ENCODE data around the gene E2F8.

The E2F8 gene

GRCh38 chr11:19218786-19219460, 21.8 kb downstream of the E2F8 start:
- no peak for DNase-seq

- DNase-seq = no peak
These were observed 22.5 kb downstream of the E2F8 start for GRCh38 chr11:19218216-19218615.

GRCh38 chr11:19216709-19217374, 23.9 kb downstream of the E2F8 start:
- DNase-seq = no peak

GRCh38 chr11:19216021-19216420, 24.7 kb downstream of the E2F8 start:
- DNase-seq = no peak

DNA sequence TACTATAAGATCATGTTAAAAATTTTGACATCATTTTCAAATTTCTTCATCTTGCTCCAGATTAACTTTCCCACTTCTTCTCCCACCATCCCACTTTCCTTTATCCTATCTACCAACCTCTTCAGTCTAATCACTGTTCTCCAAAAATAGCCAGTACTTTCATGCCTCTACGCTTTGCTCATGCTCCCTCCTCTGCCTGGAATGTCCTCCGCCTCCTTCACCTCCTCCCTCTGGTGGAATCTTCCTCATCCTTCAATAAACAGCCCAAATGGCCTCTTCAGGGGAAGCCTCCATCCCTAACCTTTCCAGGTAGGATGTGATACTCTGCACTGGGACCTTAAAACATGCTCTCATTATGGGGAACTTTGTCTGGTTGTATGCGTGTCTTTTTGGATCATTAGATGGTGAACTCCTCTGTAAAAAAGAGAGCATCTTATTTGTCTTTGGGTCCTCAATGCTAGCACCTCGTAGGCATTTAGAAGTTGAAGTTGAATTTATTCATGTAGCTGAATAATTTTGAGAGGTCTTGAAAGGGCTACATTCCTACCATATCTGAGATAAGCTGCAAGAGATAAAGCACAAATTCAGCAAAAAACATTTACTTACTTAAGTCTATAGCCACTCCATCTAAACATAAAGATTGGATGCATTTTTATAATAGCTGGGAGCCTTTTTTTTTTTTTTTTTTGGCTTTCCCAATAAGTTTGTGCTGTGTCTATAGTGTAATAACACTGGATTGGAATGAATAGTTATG, 31.0 kb downstream of the E2F8 start:
- DNase-seq = no peak

DNA sequence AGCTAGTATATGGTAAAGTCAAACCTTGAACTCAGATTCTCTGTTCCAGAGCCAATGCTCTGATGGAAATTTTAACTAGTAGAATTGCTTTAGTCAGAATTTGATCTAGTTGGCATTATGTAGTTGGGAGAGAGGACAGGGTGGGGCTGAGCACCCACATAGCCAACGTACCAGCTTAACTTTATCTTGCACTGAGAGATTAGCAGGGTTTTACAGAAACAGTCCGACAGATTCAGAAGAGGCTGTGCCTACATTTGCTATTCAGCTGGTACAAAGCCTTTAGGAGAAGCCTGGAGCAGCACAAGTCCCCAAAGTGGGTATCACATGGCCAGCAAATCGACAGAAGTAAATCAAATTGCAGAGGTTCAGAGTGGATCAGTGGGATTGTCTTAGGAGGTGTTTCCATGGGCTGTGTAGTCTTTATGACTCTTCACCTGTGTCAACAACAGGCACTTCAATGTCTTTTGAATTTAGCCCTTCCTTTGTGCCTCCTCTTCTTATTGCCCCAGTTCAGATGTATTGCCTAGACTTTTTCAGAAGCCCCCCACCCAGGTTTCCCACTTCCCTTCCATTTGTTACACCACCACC, 31.7 kb downstream of the E2F8 start:
- no peak for DNase-seq

- no peak for DNase-seq
These were observed 32.6 kb downstream of the E2F8 start for GRCh38 chr11:19208181-19208580.

DNA sequence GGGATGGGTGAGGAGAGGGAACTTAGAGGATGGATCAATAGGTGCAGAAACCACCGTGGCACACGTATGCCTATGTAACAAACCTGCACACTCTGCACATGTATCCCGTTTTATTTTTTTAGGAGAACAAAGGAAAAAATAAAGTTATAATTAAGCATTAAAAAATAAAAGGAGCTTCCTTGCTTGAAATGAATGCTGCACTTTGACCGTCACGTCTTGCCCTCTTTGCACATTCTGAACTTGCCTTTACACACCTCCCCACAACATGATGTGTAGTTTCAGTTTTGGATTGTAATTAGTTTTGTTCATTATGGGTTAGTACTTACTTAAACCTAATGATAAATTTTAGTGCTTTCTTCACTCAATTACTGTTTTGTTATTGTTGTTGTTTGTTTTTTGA, 35.9 kb downstream of the E2F8 start:
- DNase-seq = no peak

GRCh38 chr11:19201737-19202605, 38.8 kb downstream of the E2F8 start, which contains the start of gene CSRP3:
CSRP3 (minus strand) TSS chr11:19201983; CDS start chr11:19192448, 9,535 bp downstream.
- no peak for DNase-seq

DNA sequence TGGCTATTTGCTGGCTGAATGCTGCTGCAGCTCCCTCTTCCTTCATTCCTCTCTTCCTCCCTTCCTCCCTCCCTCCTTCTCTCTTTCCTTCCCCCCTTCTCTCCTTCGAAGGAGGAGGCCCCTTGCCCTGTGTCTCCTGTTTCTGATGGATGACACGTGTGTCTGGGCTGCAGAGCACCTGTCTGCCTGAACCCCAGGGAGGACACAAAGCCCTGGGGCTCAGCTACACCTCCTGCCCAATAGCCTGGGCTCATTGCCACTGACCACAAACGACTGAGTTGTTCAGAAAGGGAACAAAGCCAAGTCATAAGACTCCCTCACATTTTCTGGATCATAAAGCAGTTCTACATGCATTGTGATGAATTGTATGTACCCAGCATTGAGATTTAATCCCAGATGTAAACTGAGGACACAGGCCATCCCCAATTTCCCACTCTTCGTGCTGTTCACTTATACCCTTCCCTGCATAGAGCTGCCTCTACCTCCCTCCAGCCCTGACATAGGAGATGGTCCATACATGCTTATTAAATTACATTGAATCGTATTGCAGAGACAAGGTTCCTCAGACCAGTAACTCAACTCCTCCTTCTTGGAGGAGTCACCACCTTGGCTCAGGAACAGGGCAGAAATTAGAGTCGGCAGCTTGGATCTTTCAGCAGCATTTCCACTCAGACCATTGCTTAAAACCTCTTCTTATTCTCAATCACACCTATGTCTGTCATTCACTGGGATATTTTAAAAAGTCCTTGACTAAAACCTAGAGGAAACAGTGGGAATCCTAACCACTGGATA, 40.1 kb downstream of the E2F8 start:
- DNase-seq = no peak

DNA sequence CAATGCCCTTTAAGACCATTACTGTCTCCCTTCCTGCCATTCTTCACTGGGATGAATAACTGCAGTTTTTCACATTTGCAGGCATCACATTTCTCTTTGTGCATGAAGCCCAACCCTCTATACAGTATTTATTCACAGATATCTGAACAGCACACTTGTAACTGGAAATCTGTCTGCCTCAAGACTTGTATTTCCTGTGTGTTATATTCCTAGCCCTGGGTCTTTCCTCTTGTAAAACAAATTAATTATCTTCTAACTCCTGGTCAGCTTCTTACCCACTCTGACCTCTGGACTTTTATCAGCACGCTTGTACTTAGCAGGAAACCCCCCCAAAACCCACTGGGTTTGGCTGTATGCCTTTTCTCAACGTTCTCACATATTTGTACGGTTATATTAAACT, 41.0 kb downstream of the E2F8 start:
- DNase-seq = no peak

- DNase-seq = no peak
These were observed 41.7 kb downstream of the E2F8 start for GRCh38 chr11:19199048-19199447.

- no peak for DNase-seq
These were observed 44.3 kb downstream of the E2F8 start for GRCh38 chr11:19196432-19196831.

DNA sequence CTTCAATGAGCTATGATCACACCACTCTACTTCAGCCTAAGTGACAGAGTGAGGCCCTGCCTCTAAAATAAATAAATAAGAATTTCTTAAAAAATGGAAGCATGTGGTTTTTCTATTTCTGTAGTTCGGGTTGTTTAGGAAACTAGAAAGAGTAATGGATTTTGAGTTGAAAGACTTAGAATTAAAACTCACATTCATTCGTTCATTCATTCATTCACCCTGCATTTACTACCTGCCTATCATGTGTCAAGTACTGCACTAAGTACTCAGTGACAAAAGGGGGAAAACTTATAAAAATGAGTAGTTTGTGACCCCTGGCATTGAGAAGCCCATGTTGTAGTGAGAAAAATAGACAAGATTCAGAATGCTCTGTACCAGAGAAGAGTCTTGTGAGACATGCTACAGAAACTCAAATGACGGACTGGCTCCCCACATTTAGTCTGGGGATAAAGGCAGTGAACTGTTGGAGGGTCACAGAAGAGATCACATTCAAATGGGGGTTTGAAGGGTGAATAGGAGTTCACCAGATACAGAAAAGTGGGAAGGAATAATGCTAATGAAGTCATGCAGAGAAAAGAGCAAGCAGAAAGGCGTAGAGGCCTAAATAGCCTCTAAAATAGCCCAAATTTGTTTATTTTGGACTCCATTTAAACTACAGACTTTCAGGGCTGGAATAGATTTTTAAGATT, 46.0 kb downstream of the E2F8 start:
- DNase-seq = no peak

DNA sequence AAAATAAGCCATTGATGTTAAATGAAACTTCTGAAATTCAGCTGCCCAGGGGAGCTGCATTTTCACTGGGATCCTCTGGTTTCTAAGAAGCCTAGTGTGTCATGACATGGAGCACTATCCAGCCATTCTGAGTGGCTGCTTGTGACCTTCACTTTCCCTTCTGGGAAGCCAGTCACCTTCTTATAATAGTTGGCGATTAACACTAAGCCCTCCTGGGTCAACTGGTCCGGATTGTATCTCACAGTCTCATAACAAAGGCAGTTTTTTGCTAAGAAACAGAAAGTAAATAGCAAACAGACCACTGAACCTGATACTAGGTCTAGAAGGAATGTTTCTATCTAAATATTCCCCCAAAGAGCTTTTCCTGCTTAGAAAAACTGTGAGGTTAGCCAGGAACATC, 46.8 kb downstream of the E2F8 start:
- DNase-seq = no peak

- no peak for DNase-seq
These were observed 49.1 kb downstream of the E2F8 start for GRCh38 chr11:19191530-19192169.

DNA sequence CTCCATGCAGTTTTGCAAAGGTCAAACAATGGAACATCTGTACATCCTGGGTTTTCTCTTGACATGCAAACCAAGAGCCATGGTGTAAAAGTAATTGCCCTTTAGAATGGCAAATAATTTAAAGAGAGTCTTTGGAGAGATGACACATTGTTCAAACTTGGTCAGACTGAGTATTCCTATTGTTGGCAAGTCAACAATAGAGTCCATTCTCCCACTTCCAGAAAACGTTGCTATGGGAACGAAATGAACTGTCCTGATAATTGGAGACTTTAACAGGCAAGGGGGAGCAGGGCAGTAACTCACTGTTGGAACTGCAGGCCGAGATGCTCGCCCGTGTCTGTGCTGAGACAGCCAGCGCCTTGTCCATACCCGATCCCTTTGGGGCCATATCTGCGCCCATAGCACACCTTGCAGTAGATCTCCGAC, 52.9 kb downstream of the E2F8 start:
- no peak for DNase-seq

- DNase-seq = no peak
These were observed 53.5 kb downstream of the E2F8 start for GRCh38 chr11:19187114-19187832.

DNA sequence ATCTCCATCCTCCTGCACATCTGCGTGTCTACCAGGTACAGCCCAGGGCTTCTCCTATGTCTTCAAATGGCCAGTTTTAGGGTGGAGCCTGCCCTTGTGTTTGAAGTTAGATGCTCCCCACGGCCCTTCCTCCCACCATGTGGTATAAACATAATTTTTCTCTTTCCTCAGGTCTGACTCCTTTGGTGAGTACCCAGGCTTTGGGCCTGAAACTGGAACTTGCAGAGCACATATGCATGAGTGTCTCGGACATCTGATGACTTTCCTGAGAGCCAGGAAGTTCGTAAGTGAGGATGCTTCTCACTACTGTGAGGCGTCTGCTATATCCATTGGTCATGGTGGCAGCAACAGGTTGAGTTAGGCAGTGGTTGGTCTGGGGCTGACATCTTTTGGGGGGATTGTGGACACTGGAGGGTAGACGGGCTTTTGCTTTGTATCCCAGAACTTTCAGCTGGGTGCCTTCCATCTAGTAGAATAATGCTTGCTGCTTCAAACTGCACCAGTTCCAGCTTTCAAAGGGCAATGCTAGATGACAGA, 55.2 kb downstream of the E2F8 start:
- DNase-seq = no peak

DNA sequence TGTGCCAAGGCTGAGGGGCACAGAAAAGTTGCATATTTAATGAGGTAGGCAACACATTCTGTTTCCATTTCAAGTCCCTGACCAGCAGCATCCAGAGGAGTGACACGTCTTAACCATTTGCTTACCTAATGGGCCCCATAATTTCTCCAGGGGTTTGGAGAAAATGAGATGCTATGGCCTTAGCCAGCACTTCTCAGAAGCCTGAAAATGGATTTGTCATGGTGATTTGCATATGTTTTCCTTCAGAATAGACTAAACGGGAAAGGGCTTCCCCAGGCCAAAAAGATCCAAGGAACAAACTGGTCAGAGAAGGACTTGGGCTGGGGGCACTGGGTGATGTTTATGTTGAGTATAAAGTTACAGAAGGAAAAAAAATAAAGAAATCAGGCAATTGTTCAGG, 55.7 kb downstream of the E2F8 start:
- DNase-seq = no peak
